ENCODE results near the gene CAVIN2. TPM values are rescaled to one million over a fixed set of nuclear protein-coding genes. Genes with fewer than 3 reads are reported as not detected.
A peak's percentile ranks its signal among the peaks of the same experiment; 100 is the strongest.

CAVIN2 gene
- polyA plus RNA-seq (2011; rRNA removed): 17.0 and 20.3 TPM in 2 replicates
- 12.4 and 12.6 TPM in 2 replicates for polyA plus RNA-seq (2012; cell fraction: cytosol; rRNA removed)
- 11.5 and 15.2 TPM in 2 replicates for polyA plus RNA-seq (2012; cell fraction: nucleus; rRNA removed)
- polyA plus RNA-seq (2017; fragmentation: RNase III; extraction: RNeasy Plus Mini Kit Qiagen cat#74134 plus additional on column Dnase treatment): 9.6 to 13.8 TPM (median 11.3 TPM) in 3 replicates
- 20.5 and 24.1 TPM in 2 replicates for polyA minus RNA-seq (2011; rRNA and poly(A)+ RNA removed)

- Histone ChIP-seq H3K4me2 (peak within 1 kb of the TSS; percentile 81), H3K27ac (peak within 1 kb of the TSS; percentile 71 to 87), H3K4me1 (peaks cover 30% of the 10 kb centered on the region), H3K9me3 (no peaks in the 10 kb centered on the region), H3K4me3 (peak within 1 kb of the TSS; percentile 53)
- TF ChIP-seq POLR2AphosphoS2 (conservative IDR thresholded peaks at IDR 0.05; ENCODE audit: low read length) (no peak), PHF8 (IDR thresholded peaks at IDR 0.05; ENCODE audit: borderline replicate concordance, low read depth) (no peak), KDM5A (IDR thresholded peaks at IDR 0.05) (no peak), JUN (IDR thresholded peaks at IDR 0.05) (peak in 1 of 2 experiments; percentile 18; a peak in 1 of 5 replicates), CHD2 (IDR thresholded peaks at IDR 0.05; ENCODE audit: low read length, partially characterized antibody) (no peak), REST (IDR thresholded peaks at IDR 0.05) (no peak), HEYL (CRISPR knock-in tag; IDR thresholded peaks at IDR 0.05) (no peak), ZSCAN20 (CRISPR knock-in tag; IDR thresholded peaks at IDR 0.05) (no peak), MAX (IDR thresholded peaks at IDR 0.05) (peak; percentile 40), RCOR1 (IDR thresholded peaks at IDR 0.05; ENCODE audit: low read depth, low read length) (no peak), RAD21 (conservative IDR thresholded peaks at IDR 0.05 in 1 of 2, IDR thresholded peaks at IDR 0.05 in 1 of 2) (0 out of 5 replicates have a peak, but pooled peaks of 1 of the 2 experiments have one; percentile 13), KDM1A (IDR thresholded peaks at IDR 0.05; ENCODE audit: low read depth) (no peak), EHF (CRISPR knock-in tag; IDR thresholded peaks at IDR 0.05) (no peak), SMC3 (IDR thresholded peaks at IDR 0.05) (0 out of 3 replicates have a peak, but pooled peaks have one; percentile 12), ZNF302 (CRISPR knock-in tag; IDR thresholded peaks at IDR 0.05) (no peak), POLR2A (IDR thresholded peaks at IDR 0.05; ENCODE audit: low read length) (peak; percentile 35; the same call in 1 of the 2 replicates)
- 4% methylated on average over 20 of the region's 31 CpGs for WGBS (ENCODE audit: missing lambda C conversion rate)
- DNase-seq (ENCODE audit: low read depth in 1 of 2, low spot score in 1 of 2) (peak; percentile 45 to 77), FAIRE-seq (no peak), ATAC-seq (peak; percentile 88 to 91)
- ChIA-PET CTCF (interaction anchor here (1.3 to 3.8 kb wide), 6 partner anchors 12 to 316 kb away, joined by 4 to 17 read pairs (median 8); no protein-coding TSS in a partner anchor), POLR2A (interaction anchor here (1.1 kb wide), 1 partner anchor 20 kb away, joined by 3 read pairs; no protein-coding TSS in a partner anchor)
Measured at GRCh38 chr2:191846515-191847476, at the start of gene CAVIN2. Gene CAVIN2 (minus strand): TSS chr2:191847088. CDS start chr2:191846925, 163 bp downstream.

GRCh38 chr2:191895743-191896142, 48.9 kb upstream of the CAVIN2 start:
- FAIRE-seq (no peak), ATAC-seq (peak; percentile 28 to 54; a peak in 4 of 6 replicates), DNase-seq (ENCODE audit: low read depth in 1 of 2, low spot score in 1 of 2) (no peak)
- POLR2A ChIA-PET: no interaction called here
- H3K9me3 ChIP-seq: peaks cover 13% of the 10 kb centered on the region; the same call in 1 of the 3 replicates
- peak overlapping the region; percentile 3; the same call in 2 of the 3 replicates for H3K4me2 ChIP-seq
- H3K4me1 ChIP-seq: peaks cover 56% of the 10 kb centered on the region
- H3K27ac ChIP-seq: peak overlapping the region; percentile 69 to 81; a peak in 5 of 6 replicates
- H3K4me3 ChIP-seq: no peak overlapping the region
- CTCF ChIA-PET: no interaction called here
- no peak for TF ChIP-seq CHD2 (IDR thresholded peaks at IDR 0.05; ENCODE audit: low read length, partially characterized antibody)
- TF ChIP-seq FOSL2 (IDR thresholded peaks at IDR 0.05): no peak
- TF ChIP-seq FOSL2 (CRISPR knock-in tag; IDR thresholded peaks at IDR 0.05): no peak
- no peak for TF ChIP-seq HES2 (IDR thresholded peaks at IDR 0.05)
- no peak for TF ChIP-seq RCOR1 (IDR thresholded peaks at IDR 0.05; ENCODE audit: low read depth, low read length)
- no peak for TF ChIP-seq HDAC2 (IDR thresholded peaks at IDR 0.05)
- no peak for TF ChIP-seq RFX5 (IDR thresholded peaks at IDR 0.05)
- no peak for TF ChIP-seq RNF2 (IDR thresholded peaks at IDR 0.05; ENCODE audit: borderline replicate concordance, low read depth)
- 44% methylated on average over 2 of the region's 2 CpGs for WGBS (ENCODE audit: missing lambda C conversion rate)
